GM21367 (cell line): Measurements from ENCODE around the gene EI24.

ENCODE experiments used
- ATAC-seq: cut with Tn5 transposase; IDR thresholded peaks from one replicate; pipeline ENCODE4 v1.9.1; 2021; ENCODE audit not compliant: unreplicated experiment

The EI24 gene

GRCh38 chr11:125626288-125626950, 57.1 kb downstream of the EI24 start:
- peak; percentile 33 for ATAC-seq

- ATAC-seq, result no peak
Measured at GRCh38 chr11:125627236-125627910, 58.1 kb downstream of the EI24 start.
